NCI-H774 (cell line): Measurements from ENCODE around the gene KCTD18.
A peak's percentile ranks its signal among the peaks of the same experiment; 100 is the strongest.

Experiments
- DNase-seq: peaks from one replicate; lab custom pipeline; 2025; lab: John Stamatoyannopoulos, UW

KCTD18 gene

DNA sequence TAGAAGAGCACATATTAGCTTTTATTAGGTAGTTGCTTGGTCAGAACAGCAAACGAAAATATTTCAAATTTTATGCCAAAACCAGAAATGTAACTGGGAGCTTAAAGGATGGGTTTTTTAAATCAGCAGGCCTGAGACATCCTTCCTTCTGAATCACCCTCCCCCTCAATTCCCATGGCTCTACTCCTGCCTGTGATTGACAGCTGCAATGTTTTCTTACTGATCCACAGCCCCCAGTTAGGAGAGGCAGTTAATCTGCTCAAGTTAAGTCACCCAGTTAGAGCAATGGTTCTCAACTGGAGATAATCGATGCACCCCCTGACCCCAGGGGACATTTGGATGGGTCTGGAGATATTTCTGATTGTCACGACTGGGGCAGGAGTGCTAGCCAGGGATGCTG is 24.9 kb downstream of the KCTD18 start:
- no peak for DNase-seq

DNA sequence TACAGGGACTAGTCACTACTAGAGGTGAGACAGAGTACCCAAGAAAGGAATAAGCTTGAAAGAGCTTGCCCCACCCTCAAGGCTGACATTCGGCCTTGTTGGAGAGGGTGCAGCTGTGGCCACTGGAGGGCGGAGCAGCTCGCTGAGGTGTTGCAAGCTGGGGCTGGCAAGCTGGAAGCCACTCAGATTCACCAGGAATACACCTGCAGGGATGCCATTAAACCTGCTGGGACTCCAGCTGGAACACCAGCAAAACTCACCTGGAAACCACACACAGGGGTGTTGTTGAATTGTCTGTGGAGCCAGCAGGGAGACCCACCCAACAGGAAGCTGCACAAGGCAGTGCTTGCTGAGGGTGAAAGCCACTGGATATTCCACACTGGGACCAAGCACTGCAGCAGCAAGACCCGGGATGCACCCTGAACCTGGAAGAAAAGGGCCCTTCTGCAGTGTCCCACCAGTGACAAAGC is 26.1 kb downstream of the KCTD18 start:
- peak; percentile 49 for DNase-seq

DNA sequence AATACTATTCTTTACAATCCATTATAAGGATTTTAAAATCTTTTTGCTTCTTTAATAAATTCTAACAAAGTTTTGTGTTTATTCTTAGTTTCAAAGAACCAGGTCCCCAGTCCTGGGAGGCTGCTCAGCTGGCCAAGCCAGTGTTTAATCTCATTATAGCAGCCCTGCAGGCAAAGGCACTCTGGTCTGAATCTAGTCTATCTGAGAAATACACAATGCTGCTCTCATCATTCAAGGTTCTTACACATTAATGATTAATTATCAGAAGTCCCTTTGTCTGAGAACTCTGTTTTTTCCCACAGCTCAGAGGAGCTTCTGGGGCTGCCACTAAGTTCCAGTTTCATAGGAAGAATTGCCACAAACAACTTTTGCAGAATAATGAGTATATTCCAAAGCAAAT is 27.7 kb downstream of the KCTD18 start:
- no peak for DNase-seq

DNA sequence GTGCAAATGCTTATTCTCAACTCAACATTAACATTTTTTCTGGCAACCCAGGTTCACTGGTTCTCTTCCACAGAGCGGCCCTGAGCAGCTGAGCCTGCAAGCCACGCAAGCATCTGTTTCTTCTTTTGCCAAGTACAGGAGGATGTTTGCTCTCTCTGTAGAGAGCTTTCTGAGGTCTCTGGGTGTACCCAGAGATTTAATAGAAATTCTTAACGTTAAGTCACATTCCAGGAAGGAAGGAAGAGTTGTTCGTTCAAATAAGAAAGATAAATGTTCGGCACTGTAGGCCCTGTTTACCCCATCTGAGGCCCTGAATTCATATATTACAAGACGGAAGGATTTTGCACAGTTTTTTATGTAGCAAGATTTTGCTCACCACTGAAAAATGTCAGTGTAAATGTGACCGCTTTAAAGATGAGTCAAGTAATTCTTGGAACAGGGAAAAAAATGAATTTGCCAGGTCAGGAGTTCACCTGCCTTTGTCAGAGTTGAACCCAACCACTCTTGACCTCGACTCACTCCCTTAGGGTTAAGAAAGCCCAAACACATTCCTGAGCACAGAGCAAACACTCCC is 30.1 kb downstream of the KCTD18 start:
- no peak for DNase-seq

DNA sequence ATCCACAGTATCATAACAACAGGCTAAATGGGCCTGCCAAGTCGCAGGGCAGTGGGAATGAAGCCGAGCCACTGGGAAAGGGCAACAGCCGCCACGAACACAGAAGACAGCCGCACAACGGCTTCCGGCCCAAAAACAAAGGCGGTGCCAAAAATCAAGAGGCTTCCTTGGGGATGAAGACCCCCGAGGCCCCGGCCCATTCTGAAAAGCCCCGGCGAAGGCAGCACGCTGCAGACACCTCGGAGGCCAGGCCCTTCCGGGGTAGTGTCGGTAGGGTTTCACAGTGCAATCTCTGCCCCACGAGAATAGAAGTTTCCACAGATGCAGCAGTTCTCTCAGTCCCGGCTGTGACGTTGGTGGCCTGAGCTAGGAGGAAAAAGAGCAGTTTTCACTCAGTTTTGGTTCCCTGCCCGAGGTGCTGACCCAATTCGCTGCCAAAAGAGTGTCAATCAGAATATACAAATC is 32.2 kb downstream of the KCTD18 start:
- DNase-seq = no peak

DNA sequence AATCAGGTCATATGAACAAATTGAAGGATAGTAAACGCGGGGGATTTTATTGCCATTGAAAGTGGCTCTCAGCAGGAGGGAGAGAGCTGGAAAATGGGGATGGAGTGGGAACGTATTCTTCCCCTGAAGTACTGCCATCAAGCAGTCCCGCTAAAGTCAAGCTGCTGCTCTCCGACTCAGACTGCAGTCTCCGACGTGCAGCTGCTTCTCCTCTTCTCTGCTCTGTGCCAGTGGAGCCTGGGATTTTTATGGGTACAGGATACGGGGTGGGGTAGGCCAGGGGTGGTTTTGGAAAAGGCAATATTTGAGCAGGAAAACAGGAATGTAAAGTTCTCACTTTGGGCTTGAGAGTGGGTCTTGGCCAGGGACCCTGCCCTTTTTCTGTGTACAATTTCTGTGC is 33.0 kb downstream of the KCTD18 start:
- no peak for DNase-seq

DNA sequence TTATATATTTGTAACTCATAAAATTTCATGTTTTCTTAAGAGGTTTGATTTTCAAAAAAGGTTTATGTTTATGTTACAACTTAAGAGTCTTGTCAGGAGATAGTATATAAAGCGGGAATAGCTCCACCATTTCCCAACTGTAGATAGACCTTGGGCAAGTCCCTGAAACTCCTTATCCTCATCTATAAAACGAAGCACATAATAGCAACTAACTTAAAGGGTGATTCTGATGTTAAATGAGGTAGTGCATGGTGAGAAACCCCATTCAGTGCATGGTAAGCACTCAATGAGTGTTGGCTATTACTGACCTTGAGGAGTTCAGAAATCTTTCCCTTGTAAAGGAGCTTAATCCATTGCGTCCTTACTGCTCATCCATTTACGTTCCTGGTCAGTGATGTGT is 34.1 kb downstream of the KCTD18 start:
- DNase-seq = no peak

DNA sequence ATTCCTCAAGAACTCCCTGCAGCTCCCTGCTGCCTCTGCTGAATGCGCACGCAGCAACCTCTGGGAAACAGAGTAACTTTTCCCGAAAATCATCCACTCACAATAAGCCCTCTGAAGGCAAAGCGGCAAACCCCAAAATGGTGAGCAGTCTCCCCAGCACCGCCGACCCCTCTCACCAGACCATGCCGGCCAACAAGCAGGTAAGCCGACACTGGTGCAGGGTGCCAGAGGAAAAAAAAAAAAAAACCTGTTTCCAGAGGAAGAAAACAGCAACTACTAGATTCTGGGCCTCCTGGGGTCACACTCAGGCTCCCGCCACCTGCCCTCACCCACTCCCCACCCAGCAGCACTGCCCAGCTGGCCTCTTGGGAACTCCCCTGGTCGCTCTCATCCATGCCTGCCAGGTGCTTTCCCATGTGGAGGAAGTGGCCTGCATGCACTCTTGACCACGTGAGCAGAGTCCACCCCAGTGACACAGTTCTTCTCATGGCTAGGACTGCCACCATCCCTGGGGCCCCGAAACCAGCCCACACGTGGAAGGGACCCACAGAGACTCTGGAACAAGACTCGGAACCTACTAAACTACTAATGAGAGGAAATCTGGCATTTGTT is 36.9 kb downstream of the KCTD18 start:
- DNase-seq = no peak

DNA sequence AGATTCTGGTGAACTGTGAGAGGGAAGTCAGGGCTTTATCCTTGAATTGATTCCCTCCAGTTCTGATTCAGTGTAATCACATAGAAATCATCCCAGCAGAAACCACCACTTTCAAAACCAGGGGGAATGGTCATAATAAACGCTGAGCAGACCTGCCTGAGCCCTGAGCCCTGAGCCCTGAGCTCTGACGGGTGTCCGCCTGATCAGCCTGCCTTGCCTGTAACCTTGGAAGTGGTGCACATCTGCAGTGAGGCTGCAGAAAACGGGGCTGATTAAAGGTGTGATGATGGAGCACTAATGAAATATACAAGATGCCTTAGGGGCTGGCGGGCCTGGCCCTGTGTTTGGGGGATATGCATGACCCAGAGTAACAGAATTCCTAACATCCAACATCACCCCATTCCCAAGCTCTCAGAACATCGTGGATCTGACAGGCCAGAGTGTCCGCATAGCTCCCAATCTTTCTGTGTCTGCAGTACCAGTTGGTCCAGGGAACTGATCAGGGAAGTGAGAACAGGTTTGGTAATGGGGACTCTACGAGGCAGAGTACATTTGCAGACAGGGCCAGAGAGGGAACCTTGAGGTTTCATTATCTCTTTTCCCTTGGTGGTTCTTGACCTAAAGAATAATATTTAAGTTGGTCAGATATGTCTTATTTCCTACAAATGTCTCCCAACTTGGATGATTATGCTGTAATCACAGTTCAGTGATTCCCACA is 37.8 kb downstream of the KCTD18 start:
- no peak for DNase-seq

DNA sequence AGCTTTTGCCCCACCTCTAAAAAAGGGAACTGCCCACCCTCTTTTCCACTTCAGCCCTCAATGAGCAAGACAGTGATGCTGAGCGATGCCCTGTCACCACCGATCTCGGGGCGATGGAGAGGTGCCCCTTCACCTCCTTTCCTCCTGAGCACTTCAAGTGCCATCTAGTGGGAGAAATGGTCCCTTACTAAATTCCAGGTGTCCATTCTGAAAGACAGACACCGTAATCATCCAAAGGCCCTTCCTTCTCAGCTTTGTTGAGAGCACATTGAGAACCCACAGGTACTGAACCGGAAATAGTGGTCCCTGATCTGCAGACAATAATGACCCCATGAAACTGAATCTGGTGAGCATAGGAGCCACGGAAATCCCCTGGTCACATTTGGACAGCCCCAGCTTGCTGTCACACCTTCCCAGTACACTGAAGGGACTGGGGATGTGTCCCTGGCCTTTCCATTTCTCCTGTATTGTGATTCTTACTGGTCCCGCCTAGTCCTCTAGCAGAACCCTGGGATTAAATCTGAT is 38.5 kb downstream of the KCTD18 start:
- DNase-seq = no peak

DNA sequence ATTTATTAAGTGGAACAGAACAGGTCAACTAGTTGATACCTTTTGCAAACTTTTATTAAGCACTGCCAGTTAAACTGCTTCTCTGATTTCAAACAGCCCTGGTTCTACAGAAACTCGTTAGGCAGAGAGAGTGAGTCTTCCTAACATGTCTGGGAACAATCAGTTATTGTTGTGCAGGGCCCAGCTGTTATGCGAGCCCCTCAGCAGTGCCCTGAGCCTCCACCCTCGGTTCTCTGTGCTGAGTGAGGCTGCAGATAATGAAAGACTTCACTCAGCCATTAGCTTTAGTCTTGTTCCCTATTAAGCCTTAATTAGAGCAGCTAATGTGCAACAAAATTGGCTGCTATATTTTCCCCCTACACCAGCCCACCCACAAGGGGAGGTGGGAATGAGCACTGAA is 39.6 kb downstream of the KCTD18 start:
- no peak for DNase-seq

DNA sequence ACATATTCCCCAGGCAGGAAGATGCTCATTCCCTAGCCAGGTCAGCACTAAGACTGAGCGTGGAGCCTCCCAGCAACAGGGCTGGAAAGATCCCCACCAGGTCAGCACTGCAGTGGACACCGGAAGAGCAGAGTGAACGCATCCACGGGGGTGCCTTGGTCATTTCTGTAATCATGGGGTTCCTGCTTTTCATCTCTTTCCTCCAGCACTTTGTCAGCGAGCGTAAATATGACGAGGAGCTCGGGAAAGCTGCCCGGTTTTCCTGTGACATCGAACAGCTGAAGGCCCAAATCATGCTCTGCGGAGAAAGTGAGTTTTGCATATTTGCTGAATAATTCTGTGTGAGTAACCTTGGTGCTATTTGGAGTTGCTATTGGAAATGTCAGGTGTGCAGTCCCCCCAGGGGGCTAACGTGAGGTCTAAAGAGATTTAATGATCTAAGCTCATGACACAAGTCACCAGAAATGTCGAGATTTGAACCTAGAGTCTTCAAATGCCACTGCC is 40.1 kb downstream of the KCTD18 start:
- no peak for DNase-seq

DNA sequence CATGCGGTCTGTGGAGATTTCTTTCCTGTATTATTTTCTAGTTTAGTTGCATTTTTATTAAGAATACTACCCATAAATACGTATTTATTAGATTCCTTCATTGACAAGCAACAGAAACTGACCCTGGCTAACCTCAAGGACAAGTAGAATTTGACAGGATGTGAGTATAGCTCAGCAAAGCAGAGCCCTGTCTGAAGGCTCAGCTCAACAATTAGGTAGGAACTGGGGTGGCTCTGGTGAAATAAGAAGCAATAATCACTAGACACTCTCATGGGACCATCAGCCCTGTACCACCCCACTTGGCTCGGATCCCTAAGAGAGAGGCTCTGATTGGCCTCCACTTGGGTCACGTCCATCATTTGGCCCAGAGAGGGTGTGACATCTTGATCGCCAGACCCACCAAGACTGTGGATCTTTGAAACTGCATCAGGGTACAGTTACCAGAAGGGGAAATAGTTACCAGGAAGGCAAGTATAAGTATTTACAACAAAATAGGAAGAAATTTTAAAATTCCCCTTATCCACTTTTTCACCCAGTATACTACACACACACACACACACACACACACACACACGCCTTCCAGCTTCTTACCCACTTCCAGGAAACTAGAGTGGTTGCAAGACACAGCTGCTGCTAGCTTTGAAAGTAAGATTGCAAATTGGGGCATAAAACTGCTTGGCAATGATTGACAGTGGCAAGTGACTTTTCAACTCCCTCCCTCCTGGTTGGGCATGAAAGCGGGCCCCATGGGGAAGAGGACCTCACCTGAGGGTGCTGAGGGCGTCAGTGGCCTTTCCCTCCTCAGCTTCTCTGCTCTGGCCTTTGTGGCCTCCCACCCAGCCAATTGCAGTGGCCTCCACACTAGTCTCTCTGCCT is 41.8 kb downstream of the KCTD18 start:
- no peak for DNase-seq

DNA sequence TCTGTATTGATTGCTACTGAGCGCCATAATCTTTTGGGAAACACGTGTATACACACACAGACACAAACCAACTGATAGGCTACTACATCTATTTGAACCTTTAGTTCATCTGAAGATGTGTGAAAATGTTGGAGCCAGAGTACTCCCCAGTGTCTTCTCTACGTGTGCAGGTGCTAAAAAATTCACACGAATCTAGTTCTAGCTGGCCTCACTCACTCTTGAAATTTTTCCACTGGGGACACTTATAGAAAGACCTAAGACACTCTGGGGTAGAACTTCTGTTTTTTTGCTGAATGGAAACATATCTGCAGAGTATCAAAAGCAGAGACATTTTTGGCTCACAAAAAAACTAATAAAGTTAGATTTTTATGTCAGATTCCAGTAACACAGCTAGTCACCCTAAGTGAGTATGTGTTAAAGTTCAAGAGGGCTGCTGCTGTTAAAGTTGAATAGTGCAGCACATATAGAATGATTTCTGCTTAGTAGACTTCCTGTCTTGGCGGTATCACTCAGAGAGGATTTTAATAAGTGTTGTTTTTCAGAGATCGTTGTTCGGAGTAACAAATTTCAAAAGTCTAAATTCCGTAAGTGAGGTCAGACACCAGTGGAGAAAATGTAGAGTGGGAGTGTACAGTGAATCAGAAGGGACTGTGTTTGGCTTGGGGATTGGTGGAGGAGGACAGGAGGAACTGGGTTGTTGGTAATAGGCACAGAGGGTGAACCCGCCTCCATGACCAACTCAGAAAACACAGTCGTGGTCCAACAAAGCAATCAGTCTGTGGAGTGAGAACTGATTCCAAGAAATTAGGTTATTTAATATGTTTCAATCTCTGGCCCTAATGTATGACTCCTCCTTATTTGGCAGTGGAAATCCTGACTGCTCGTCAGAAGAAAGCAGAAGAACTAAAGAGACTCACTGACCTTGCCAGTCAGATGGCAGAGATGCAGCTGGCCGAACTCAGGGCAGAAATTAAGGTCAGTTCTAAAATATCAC is 43.1 kb downstream of the KCTD18 start:
- no peak for DNase-seq

DNA sequence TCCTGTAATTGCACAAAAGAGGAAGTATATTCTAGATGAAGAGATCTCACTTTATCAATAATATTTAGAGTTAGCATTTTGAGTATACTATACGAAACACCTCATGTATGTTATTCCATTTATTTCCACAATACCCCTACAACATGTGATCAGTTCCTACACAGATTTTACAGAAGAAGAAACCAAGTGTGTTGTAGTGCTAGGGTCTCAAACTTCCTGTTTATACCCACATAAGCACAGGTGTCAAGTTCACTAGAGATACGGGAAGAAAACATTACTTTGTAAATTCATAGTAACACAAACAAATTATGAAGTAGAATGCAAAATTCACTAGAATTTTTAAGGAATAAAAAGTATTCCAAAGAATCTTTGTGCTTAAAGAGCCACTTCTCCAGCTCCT is 46.4 kb downstream of the KCTD18 start:
- no peak for DNase-seq

DNA sequence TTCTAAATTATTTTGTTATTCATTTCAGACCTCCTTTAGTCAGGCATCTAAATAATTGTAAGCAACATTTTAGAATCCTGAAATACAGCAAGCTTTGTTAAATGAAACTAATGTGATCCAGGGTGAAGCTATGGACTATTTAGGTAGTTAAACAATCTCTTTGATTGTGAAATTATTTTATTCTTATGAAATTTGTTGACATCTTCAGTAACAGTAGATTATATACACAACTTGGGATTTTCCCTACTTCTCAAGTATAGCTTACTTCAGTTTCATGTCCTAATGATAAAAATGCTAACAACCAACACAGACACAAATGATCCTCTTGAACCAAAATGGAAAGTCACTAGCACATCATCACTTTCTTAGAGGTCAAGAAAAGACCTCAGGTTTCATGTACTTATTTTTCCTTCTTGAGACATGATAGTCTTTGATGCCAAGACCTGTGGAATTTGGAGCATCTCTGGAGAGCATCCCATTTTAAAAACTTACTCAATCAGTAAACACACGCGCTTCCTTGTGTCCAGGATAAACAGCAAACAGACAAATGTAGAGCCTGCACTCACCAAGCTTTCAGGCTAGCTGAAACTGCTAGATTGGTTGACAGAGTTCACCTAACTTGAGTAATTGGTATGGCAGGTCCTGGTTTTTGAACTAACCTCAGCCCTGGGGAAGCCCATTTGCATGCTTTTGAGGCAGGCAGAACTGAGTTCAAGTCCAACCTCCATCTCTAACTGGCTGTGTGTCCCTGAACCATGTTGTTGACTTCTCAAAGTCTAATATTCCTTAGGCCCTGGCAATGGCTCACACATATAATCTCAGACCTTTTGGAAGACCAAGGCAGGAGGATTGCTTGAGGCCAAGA is 47.8 kb downstream of the KCTD18 start:
- no peak for DNase-seq

DNA sequence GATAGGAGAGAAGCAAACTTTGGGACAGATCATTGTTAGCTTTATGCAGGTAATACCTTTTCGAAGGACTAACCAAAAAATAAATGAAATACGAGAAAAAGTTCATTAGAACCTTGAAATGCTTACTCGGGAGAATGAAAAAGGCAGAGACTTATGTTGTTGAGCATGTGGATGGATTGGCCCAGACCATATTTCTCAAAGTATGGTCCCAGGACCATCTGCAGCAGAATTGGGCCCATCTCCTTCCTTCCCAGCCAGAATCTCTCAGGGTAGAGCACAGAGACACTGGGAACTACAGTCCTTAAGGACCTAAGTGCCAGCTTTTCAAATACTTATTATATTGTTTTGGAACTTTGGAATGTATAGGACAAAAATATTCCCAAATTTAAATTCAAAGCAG is 50.8 kb downstream of the KCTD18 start:
- DNase-seq = no peak

DNA sequence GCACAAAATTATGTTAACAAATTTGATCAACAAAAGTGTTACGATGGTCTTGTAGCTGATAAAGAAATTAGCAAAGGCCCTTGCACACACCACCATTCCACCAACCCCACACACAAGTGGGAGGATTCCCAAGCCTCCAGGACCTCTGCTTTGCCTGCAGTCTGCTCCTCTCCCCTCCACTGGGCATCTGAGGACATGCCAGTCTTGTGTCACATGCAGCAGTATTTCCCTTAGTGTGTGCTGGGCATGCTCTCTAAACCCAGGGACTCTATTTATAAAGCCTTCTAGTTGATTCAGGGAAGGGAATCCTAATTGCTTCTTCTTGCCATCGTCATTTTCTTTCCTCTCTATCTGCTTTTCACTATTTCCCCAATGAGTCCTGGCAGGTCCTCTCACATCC is 53.3 kb downstream of the KCTD18 start:
- no peak for DNase-seq

DNA sequence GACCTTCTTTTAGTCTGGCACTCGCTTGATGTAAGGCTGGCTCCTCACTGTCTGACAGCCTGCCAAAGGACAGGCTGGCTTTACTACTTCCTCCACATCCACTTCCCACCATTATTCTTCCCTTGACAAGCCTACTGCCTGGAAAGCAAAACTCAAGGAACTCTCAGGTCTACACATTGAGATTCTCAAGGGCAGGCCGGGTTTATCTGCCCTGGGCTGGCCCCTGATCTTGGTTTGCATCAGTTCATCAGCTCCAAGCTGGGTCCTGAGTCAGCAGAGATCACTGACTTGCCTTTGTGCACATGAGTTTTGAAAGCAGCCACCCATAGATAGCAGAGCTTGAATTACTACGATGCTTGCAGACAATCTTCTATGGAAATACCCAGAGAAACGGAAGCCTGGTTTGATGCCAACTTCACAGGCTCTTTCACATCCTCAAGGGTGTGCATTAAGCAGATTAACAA is 53.9 kb downstream of the KCTD18 start:
- DNase-seq = no peak
